ENCODE data around the gene MECR.

Gene MECR

DNA sequence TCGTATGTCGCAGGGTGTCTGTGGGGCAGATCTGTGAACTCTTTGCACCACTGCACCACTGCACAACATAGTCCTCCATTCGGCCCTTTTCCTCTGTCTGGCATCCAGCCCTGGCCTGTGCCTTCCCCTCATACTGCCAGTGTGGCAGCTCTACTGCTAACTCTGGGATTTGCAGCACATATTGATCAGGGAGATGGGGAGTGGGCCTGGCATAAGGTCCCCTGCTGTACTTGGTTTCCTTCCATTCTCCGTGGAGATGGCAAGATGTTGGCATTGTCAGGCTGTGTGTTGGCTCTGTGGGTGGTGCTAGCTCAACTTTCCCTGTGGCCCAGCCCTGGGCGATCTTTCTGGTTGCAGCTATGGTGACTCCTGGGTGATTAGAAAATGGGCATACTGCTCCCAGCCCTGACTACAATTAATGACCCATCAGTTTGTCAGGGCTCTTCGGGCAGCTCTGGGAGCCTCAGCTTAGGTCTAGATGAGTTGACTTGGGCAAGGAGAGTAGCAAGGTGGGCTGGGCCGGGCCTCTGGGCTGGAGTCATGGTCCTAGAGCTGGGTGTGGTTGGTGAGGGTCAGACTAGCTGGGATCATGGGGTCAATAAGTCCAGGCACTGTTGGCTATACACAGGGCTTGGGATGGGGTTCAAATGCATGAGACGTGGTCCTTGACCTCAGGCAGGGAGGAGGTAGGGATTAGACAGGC, 17.0 kb upstream of the MECR start:
- WGBS (ENCODE audit: insufficient coverage), result 91% methylated on average over 8 of the region's 8 CpGs
- DNase-seq, result no peak
- CTCF ChIA-PET, result interaction anchor here (0.9 kb wide), 1 partner anchor 11 kb away, joined by 3 read pairs; no protein-coding TSS in a partner anchor
- H3K36me3 ChIP-seq (ENCODE audit: control insufficient read depth in 4 of 4, insufficient read depth in 4 of 4, low read length in 3 of 4), result no peaks in the 10 kb centered on the region
- H3K4me3 ChIP-seq (ENCODE audit: control insufficient read depth in 1 of 7, extremely low read depth in 1 of 7, insufficient read depth in 4 of 7, low read depth in 2 of 7, low read length in 6 of 7), result no peak overlapping the region
- peaks cover 0 to 10% (median 0%) of the 10 kb centered on the region in 5 experiments for H3K27me3 ChIP-seq (replicated peaks in 2 of 5; ENCODE audit: control insufficient read depth in 4 of 5, insufficient read depth in 5 of 5, low read length in 4 of 5)
- H3K4me1 ChIP-seq (ENCODE audit: control extremely low read depth in 1 of 4, control insufficient read depth in 4 of 4, insufficient read depth in 4 of 4, low read length in 3 of 4), result peaks cover 0 to 11% (median 7%) of the 10 kb centered on the region in 4 experiments
- no peaks in the 10 kb centered on the region for H3K9me3 ChIP-seq (ENCODE audit: control extremely low read depth in 1 of 5, control insufficient read depth in 4 of 5, insufficient read depth in 2 of 5, low read depth in 1 of 5, low read length in 4 of 5)
- POLR2A ChIA-PET, result no interaction called here
- no peak overlapping the region for H3K27ac ChIP-seq (ENCODE audit: insufficient read depth in 1 of 2, low read depth in 1 of 2, low read length in 2 of 2, poor library complexity in 1 of 2, severe bottlenecking in 2 of 2)

DNA sequence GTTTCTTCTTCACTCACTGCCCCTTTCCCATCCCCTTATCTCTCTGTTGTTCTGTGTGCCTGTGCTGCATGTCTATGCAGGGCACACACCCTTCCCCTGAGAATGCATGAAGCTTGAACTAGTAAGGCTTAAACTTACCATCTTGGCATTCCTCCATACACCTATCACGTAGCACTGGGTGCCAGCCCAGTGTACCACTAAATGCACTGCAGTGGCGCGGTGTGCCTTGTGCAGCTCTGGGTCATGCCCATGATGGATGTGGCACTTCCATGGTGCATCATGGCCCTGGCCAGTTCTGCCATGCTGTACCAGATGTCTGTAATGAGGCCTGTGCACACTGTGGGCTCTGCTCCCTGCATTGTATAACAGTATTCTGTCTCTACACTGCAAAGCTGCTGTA, 16.3 kb upstream of the MECR start:
- H3K4me1 ChIP-seq (ENCODE audit: control extremely low read depth in 1 of 4, control insufficient read depth in 4 of 4, insufficient read depth in 4 of 4, low read length in 3 of 4), result peaks cover 0 to 11% (median 7%) of the 10 kb centered on the region in 4 experiments
- DNase-seq, result no peak
- no peaks in the 10 kb centered on the region for H3K9me3 ChIP-seq (ENCODE audit: control extremely low read depth in 1 of 5, control insufficient read depth in 4 of 5, insufficient read depth in 2 of 5, low read depth in 1 of 5, low read length in 4 of 5)
- no peak overlapping the region for H3K4me3 ChIP-seq (ENCODE audit: control insufficient read depth in 1 of 7, extremely low read depth in 1 of 7, insufficient read depth in 4 of 7, low read depth in 2 of 7, low read length in 6 of 7)
- ChIA-PET POLR2A (no interaction called here), CTCF (no interaction called here)
- H3K27ac ChIP-seq (ENCODE audit: insufficient read depth in 1 of 2, low read depth in 1 of 2, low read length in 2 of 2, poor library complexity in 1 of 2, severe bottlenecking in 2 of 2), result no peak overlapping the region
- WGBS (ENCODE audit: insufficient coverage), result 73% methylated on average over 3 of the region's 3 CpGs
- no peaks in the 10 kb centered on the region for H3K36me3 ChIP-seq (ENCODE audit: control insufficient read depth in 4 of 4, insufficient read depth in 4 of 4, low read length in 3 of 4)
- H3K27me3 ChIP-seq (replicated peaks in 2 of 5; ENCODE audit: control insufficient read depth in 4 of 5, insufficient read depth in 5 of 5, low read length in 4 of 5), result peaks cover 0 to 10% (median 0%) of the 10 kb centered on the region in 5 experiments

DNA sequence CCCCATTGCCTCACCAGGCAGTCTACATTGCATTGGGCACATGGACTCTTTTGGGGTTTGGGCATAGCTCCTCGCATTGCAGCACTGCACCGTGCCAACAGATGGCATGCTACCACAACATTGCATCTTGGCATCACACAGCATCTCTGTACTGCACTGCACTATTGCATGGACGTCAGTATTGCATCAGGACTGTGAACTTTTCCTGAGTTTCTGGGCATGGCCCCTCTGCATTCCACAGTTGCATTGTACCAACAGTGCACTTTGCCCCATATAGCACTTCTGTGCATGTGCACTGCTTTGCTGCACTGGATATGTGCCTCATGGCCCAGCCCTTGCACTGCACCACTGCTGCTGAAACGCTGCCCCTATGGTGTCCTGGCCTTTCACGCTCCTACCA, 15.1 kb upstream of the MECR start:
- CTCF ChIA-PET, result interaction anchor here (0.6 to 1.0 kb wide), 2 partner anchors 14 to 237 kb away, joined by 3 read pairs; no protein-coding TSS in a partner anchor
- peak in 2 of 3 donors; percentile 48 to 51 for DNase-seq
- Histone ChIP-seq H3K4me3 (ENCODE audit: control insufficient read depth in 1 of 7, extremely low read depth in 1 of 7, insufficient read depth in 4 of 7, low read depth in 2 of 7, low read length in 6 of 7) (no peak overlapping the region), H3K27ac (ENCODE audit: insufficient read depth in 1 of 2, low read depth in 1 of 2, low read length in 2 of 2, poor library complexity in 1 of 2, severe bottlenecking in 2 of 2) (no peak overlapping the region), H3K4me1 (ENCODE audit: control extremely low read depth in 1 of 4, control insufficient read depth in 4 of 4, insufficient read depth in 4 of 4, low read length in 3 of 4) (peaks cover 0 to 11% (median 7%) of the 10 kb centered on the region in 4 experiments), H3K36me3 (ENCODE audit: control insufficient read depth in 4 of 4, insufficient read depth in 4 of 4, low read length in 3 of 4) (no peaks in the 10 kb centered on the region), H3K27me3 (replicated peaks in 2 of 5; ENCODE audit: control insufficient read depth in 4 of 5, insufficient read depth in 5 of 5, low read length in 4 of 5) (peaks cover 0 to 14% (median 3%) of the 10 kb centered on the region in 5 experiments), H3K9me3 (ENCODE audit: control extremely low read depth in 1 of 5, control insufficient read depth in 4 of 5, insufficient read depth in 2 of 5, low read depth in 1 of 5, low read length in 4 of 5) (no peaks in the 10 kb centered on the region)
- POLR2A ChIA-PET, result interaction anchor here (0.9 kb wide), 1 partner anchor 36 kb away, joined by 4 read pairs; no protein-coding TSS in a partner anchor
- WGBS (ENCODE audit: insufficient coverage), result 67% methylated on average over 5 of the region's 5 CpGs

DNA sequence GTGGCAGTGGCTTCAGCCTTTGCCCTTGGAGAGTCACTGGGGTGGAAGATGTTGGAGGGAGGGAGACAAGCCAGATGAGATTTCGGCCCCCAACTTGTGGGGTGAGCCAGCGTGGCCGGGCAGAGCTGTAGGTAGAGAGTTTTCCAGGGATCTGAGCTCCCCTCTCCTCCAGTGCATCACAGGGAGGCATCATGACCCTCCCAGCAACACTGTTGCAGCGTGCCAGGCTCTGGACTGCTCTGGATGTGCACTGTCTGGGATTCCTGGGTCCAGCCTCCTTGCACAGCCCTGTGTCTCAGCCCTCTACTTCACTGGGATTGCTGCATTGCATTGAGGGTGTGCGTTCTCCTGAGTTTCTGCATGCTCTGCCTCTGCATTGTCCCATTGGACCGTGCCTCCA, 14.5 kb upstream of the MECR start:
- WGBS (ENCODE audit: insufficient coverage), result 91% methylated on average over 6 of the region's 6 CpGs

DNA sequence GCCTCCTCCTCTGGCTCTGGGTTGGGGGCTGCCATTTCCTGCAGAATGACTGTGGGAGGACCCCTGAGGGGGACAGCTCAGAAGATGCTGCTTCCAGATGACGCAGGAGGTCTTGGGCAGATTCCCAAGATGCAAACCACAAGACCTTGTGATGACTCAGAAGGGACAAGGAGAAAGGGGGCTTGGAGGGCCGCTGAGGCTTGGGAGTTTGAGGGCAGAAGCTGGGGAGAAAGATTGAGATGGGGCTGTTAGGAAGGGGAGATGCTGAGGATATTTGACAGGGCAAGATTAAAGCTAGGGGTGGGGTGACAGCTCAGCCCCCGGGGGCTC, 13.1 kb upstream of the MECR start:
- Histone ChIP-seq H3K4me3 (ENCODE audit: control insufficient read depth in 1 of 7, extremely low read depth in 1 of 7, insufficient read depth in 4 of 7, low read depth in 2 of 7, low read length in 6 of 7) (no peak overlapping the region), H3K9me3 (ENCODE audit: control extremely low read depth in 1 of 5, control insufficient read depth in 4 of 5, insufficient read depth in 2 of 5, low read depth in 1 of 5, low read length in 4 of 5) (no peaks in the 10 kb centered on the region), H3K27me3 (replicated peaks in 2 of 5; ENCODE audit: control insufficient read depth in 4 of 5, insufficient read depth in 5 of 5, low read length in 4 of 5) (peaks cover 0 to 28% (median 12%) of the 10 kb centered on the region in 5 experiments), H3K4me1 (ENCODE audit: control extremely low read depth in 1 of 4, control insufficient read depth in 4 of 4, insufficient read depth in 4 of 4, low read length in 3 of 4) (peaks cover 0 to 4% (median under 1%) of the 10 kb centered on the region in 4 experiments), H3K27ac (ENCODE audit: insufficient read depth in 1 of 2, low read depth in 1 of 2, low read length in 2 of 2, poor library complexity in 1 of 2, severe bottlenecking in 2 of 2) (no peak overlapping the region), H3K36me3 (ENCODE audit: control insufficient read depth in 4 of 4, insufficient read depth in 4 of 4, low read length in 3 of 4) (no peaks in the 10 kb centered on the region)
- no peak for DNase-seq
- POLR2A ChIA-PET, result no interaction called here
- WGBS (ENCODE audit: insufficient coverage), result 77% methylated on average over 3 of the region's 3 CpGs
- CTCF ChIA-PET, result no interaction called here

More for the DNA sequence above, 14.5 kb upstream of the MECR start:
- Histone ChIP-seq H3K27ac (ENCODE audit: insufficient read depth in 1 of 2, low read depth in 1 of 2, low read length in 2 of 2, poor library complexity in 1 of 2, severe bottlenecking in 2 of 2) (no peak overlapping the region), H3K4me3 (ENCODE audit: control insufficient read depth in 1 of 7, extremely low read depth in 1 of 7, insufficient read depth in 4 of 7, low read depth in 2 of 7, low read length in 6 of 7) (no peak overlapping the region), H3K9me3 (ENCODE audit: control extremely low read depth in 1 of 5, control insufficient read depth in 4 of 5, insufficient read depth in 2 of 5, low read depth in 1 of 5, low read length in 4 of 5) (no peaks in the 10 kb centered on the region), H3K36me3 (ENCODE audit: control insufficient read depth in 4 of 4, insufficient read depth in 4 of 4, low read length in 3 of 4) (no peaks in the 10 kb centered on the region), H3K27me3 (replicated peaks in 2 of 5; ENCODE audit: control insufficient read depth in 4 of 5, insufficient read depth in 5 of 5, low read length in 4 of 5) (peaks cover 0 to 16% (median 8%) of the 10 kb centered on the region in 5 experiments), H3K4me1 (ENCODE audit: control extremely low read depth in 1 of 4, control insufficient read depth in 4 of 4, insufficient read depth in 4 of 4, low read length in 3 of 4) (peaks cover 0 to 11% (median 7%) of the 10 kb centered on the region in 4 experiments)
- no peak for DNase-seq
- CTCF ChIA-PET, result interaction anchor here (1.0 kb wide), 1 partner anchor 14 kb away, joined by 3 read pairs; no protein-coding TSS in a partner anchor
- POLR2A ChIA-PET, result interaction anchor here (0.9 kb wide), 1 partner anchor 37 kb away, joined by 4 read pairs; no protein-coding TSS in a partner anchor

DNA sequence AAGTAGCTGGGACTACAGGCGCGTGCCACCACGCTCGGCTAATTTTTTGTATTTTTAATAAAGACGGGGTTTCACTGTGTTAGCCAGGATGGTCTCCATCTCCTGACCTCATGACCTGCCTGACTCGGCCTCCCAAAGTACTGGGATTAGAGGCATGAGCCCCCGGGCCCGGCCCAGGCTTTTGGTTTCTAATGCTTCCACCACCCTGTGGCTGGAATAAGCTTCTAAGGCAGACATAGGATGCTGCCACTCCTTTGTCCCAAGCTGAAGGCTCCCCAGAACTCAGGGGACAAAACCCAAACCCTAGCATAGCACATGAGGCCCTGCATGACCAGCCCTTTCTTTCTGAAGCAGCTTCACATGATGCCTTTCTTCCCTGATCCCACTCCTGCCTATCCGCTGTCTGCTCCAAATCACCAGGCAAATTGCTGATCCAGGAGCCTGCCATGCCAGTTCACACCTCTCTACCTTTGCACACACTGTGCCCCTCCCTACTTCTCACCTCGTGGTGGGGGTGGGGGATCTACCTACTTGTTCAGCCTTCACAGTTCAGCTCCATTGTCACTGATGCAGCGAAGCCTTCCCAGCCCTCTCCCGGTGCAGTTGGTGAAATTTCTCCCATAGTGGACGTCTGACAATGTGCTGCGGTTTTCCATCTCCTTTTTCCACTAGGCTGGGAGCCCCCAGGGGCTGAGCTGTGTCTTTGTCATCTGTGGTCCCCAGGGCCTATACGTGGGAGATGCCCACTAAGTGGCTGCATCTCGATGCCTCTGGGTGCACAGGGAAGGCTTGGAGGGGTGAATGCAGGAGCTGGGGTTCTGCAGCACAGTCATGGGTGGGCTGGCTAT, 12.5 kb upstream of the MECR start:
- peaks cover 0 to 34% (median 18%) of the 10 kb centered on the region in 5 experiments for H3K27me3 ChIP-seq (replicated peaks in 2 of 5; ENCODE audit: control insufficient read depth in 4 of 5, insufficient read depth in 5 of 5, low read length in 4 of 5)
- no peaks in the 10 kb centered on the region for H3K9me3 ChIP-seq (ENCODE audit: control extremely low read depth in 1 of 5, control insufficient read depth in 4 of 5, insufficient read depth in 2 of 5, low read depth in 1 of 5, low read length in 4 of 5)
- no peak overlapping the region for H3K4me3 ChIP-seq (ENCODE audit: control insufficient read depth in 1 of 7, extremely low read depth in 1 of 7, insufficient read depth in 4 of 7, low read depth in 2 of 7, low read length in 6 of 7)
- H3K36me3 ChIP-seq (ENCODE audit: control insufficient read depth in 4 of 4, insufficient read depth in 4 of 4, low read length in 3 of 4), result no peaks in the 10 kb centered on the region
- WGBS (ENCODE audit: insufficient coverage), result 82% methylated on average over 14 of the region's 16 CpGs
- no peak overlapping the region for H3K27ac ChIP-seq (ENCODE audit: insufficient read depth in 1 of 2, low read depth in 1 of 2, low read length in 2 of 2, poor library complexity in 1 of 2, severe bottlenecking in 2 of 2)
- H3K4me1 ChIP-seq (ENCODE audit: control extremely low read depth in 1 of 4, control insufficient read depth in 4 of 4, insufficient read depth in 4 of 4, low read length in 3 of 4), result peaks cover 0 to 3% (median 2%) of the 10 kb centered on the region in 4 experiments
- POLR2A ChIA-PET, result no interaction called here
- CTCF ChIA-PET, result interaction anchor here (0.9 kb wide), 1 partner anchor 1464 kb away, joined by 3 read pairs; no protein-coding TSS in a partner anchor
- no peak for DNase-seq

All from common myeloid progenitor, CD34-positive (primary cell).